ENCODE results near the gene TSPEAR.

DNA sequence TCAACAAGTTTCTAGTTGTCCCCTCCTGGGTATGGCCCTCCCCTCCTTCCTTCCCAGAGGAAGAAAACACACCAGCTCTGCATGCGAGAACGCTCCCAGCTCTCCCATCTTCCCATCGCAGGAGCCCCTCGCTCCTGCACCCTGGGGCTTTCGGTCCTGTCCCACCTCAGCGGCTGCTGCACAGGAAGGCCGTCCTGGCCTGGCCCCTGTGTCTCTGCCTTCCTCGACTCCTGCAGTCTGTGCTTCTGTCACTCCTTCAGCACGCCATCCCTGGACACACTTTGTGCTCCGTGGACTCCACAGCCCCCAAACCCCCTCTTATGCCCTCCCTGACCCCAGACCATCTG, 194.6 kb downstream of the TSPEAR start:
- TF ChIP-seq, protein P1, sequence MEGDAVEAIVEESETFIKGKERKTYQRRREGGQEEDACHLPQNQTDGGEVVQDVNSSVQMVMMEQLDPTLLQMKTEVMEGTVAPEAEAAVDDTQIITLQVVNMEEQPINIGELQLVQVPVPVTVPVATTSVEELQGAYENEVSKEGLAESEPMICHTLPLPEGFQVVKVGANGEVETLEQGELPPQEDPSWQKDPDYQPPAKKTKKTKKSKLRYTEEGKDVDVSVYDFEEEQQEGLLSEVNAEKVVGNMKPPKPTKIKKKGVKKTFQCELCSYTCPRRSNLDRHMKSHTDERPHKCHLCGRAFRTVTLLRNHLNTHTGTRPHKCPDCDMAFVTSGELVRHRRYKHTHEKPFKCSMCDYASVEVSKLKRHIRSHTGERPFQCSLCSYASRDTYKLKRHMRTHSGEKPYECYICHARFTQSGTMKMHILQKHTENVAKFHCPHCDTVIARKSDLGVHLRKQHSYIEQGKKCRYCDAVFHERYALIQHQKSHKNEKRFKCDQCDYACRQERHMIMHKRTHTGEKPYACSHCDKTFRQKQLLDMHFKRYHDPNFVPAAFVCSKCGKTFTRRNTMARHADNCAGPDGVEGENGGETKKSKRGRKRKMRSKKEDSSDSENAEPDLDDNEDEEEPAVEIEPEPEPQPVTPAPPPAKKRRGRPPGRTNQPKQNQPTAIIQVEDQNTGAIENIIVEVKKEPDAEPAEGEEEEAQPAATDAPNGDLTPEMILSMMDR (IDR thresholded peaks at IDR 0.05) = no peak
- TF ChIP-seq RELA (CRISPR knock-in tag; IDR thresholded peaks at IDR 0.05; ENCODE audit: borderline replicate concordance) (no peak), CBFB (CRISPR knock-in tag; IDR thresholded peaks at IDR 0.05; ENCODE audit: low read depth) (no peak), NFE2L1 (CRISPR knock-in tag; IDR thresholded peaks at IDR 0.05) (no peak)
- TF ChIP-seq, protein P2, sequence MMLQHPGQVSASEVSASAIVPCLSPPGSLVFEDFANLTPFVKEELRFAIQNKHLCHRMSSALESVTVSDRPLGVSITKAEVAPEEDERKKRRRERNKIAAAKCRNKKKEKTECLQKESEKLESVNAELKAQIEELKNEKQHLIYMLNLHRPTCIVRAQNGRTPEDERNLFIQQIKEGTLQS (CRISPR knock-in tag; conservative IDR thresholded peaks at IDR 0.05) = no peak
- TF ChIP-seq, protein P3, sequence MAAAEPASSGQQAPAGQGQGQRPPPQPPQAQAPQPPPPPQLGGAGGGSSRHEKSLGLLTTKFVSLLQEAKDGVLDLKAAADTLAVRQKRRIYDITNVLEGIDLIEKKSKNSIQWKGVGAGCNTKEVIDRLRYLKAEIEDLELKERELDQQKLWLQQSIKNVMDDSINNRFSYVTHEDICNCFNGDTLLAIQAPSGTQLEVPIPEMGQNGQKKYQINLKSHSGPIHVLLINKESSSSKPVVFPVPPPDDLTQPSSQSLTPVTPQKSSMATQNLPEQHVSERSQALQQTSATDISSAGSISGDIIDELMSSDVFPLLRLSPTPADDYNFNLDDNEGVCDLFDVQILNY (CRISPR knock-in tag; IDR thresholded peaks at IDR 0.05) = no peak
